ENCODE measurements around the gene CTIF. TPM values are rescaled to one million over a fixed set of nuclear protein-coding genes. Genes with fewer than 3 reads are reported as not detected.

The CTIF gene
- total RNA-seq, 1 donor from 2014 or later = 26.4 TPM

- Mint-ChIP-seq H3K27ac (no peak overlapping the region), H3K27me3 (no peaks in the 10 kb centered on the region), H3K4me1 (ENCODE audit: low read depth) (peaks cover 19% of the 10 kb centered on the region), H3K4me3 (ENCODE audit: low read depth) (no peak overlapping the region), H3K9me3 (ENCODE audit: low read depth) (peaks cover 2% of the 10 kb centered on the region), H3K36me3 (ENCODE audit: insufficient read depth) (peaks cover 4% of the 10 kb centered on the region)
- TF ChIP-seq CTCF (IDR thresholded peaks at IDR 0.05; ENCODE audit: unreplicated experiment) = no peak
- DNase-seq (ENCODE audit: low spot score, unreplicated experiment) = no peak
Observed at GRCh38 chr18:48851599-48851960, 312.7 kb downstream of the CTIF start.

GRCh38 chr18:48852292-48852691, 313.5 kb downstream of the CTIF start:
- peaks cover 19% of the 10 kb centered on the region for H3K4me1 Mint-ChIP-seq (ENCODE audit: low read depth)

GRCh38 chr18:48852794-48853193, 314.0 kb downstream of the CTIF start:
- Mint-ChIP-seq H3K4me1 (ENCODE audit: low read depth) (peaks cover 16% of the 10 kb centered on the region), H3K36me3 (ENCODE audit: insufficient read depth) (peaks cover 5% of the 10 kb centered on the region), H3K9me3 (ENCODE audit: low read depth) (no peaks in the 10 kb centered on the region), H3K27ac (no peak overlapping the region), H3K27me3 (no peaks in the 10 kb centered on the region), H3K4me3 (ENCODE audit: low read depth) (no peak overlapping the region)
- no peak for TF ChIP-seq CTCF (IDR thresholded peaks at IDR 0.05; ENCODE audit: unreplicated experiment)
- DNase-seq (ENCODE audit: low spot score, unreplicated experiment) = no peak

More at GRCh38 chr18:48852292-48852691, 313.5 kb downstream of the CTIF start:
- Mint-ChIP-seq H3K36me3 (ENCODE audit: insufficient read depth) (peaks cover 5% of the 10 kb centered on the region), H3K27me3 (no peaks in the 10 kb centered on the region), H3K4me3 (ENCODE audit: low read depth) (no peak overlapping the region), H3K9me3 (ENCODE audit: low read depth) (no peaks in the 10 kb centered on the region), H3K27ac (no peak overlapping the region)
- DNase-seq (ENCODE audit: low spot score, unreplicated experiment) = no peak
- no peak for TF ChIP-seq CTCF (IDR thresholded peaks at IDR 0.05; ENCODE audit: unreplicated experiment)

GRCh38 chr18:48853588-48853987, 314.8 kb downstream of the CTIF start:
- H3K4me1 Mint-ChIP-seq (ENCODE audit: low read depth) = peaks cover 12% of the 10 kb centered on the region
- no peaks in the 10 kb centered on the region for H3K27me3 Mint-ChIP-seq
- H3K36me3 Mint-ChIP-seq (ENCODE audit: insufficient read depth) = peaks cover 7% of the 10 kb centered on the region
- H3K27ac Mint-ChIP-seq = no peak overlapping the region
- no peak overlapping the region for H3K4me3 Mint-ChIP-seq (ENCODE audit: low read depth)
- DNase-seq (ENCODE audit: low spot score, unreplicated experiment) = no peak
- no peak for TF ChIP-seq CTCF (IDR thresholded peaks at IDR 0.05; ENCODE audit: unreplicated experiment)
- no peaks in the 10 kb centered on the region for H3K9me3 Mint-ChIP-seq (ENCODE audit: low read depth)

GRCh38 chr18:48854780-48855179, 315.9 kb downstream of the CTIF start:
- no peak for TF ChIP-seq CTCF (IDR thresholded peaks at IDR 0.05; ENCODE audit: unreplicated experiment)
- Mint-ChIP-seq H3K9me3 (ENCODE audit: low read depth) (no peaks in the 10 kb centered on the region), H3K27me3 (no peaks in the 10 kb centered on the region), H3K4me3 (ENCODE audit: low read depth) (no peak overlapping the region), H3K4me1 (ENCODE audit: low read depth) (peaks cover 11% of the 10 kb centered on the region), H3K27ac (no peak overlapping the region), H3K36me3 (ENCODE audit: insufficient read depth) (peaks cover 7% of the 10 kb centered on the region)
- no peak for DNase-seq (ENCODE audit: low spot score, unreplicated experiment)
